ENCODE measurements around the gene PAGR1.

GRCh38 chr16:29769507-29769906 lies 46.4 kb upstream of the PAGR1 start:
- TF ChIP-seq POLR2A (IDR thresholded peaks at IDR 0.05; ENCODE audit: low read length) = no peak
- no peak for TF ChIP-seq GATA1 (IDR thresholded peaks at IDR 0.05; ENCODE audit: low read depth, low read length)

Data from erythroblast (primary cell).